Spleen (tissue), 7 donors: ENCODE data around the gene TOMM20.

Source experiments
- CTCF ChIP-seq, 11 experiments: fragments of 200-600 bp in 7 of 11; fragments of 450-650 bp in 4 of 11; sonication (generic) in 4 of 11; IDR thresholded peaks in 8 of 11; conservative IDR thresholded peaks in 3 of 11; 1 replicate in 7 of 11; 2 replicates in 4 of 11; pipeline versions ENCODE4 v1.4.0 to v1.8.0; 2016 to 2021; ENCODE audit warnings: antibody characterized with exemption in 11 of 11, inconsistent platforms in 4 of 11, mild to moderate bottlenecking in 1 of 11
- POLR2AphosphoS5 ChIP-seq, 3 donors: sonication (generic); formaldehyde crosslinking; IDR thresholded peaks; one replicate each; pipeline ENCODE4 v1.5.1; 2017; ENCODE audit warnings: antibody characterized with exemption in 3 of 3
- donor health status: DM: no; HTN: no; CAD: no; lungs with moderate emphysema.
- donor health status: DM: no; HTN: no; CAD: no.
- donor health status: DM: no; HTN: no; CAD: no.

- TF ChIP-seq CTCF (IDR thresholded peaks at IDR 0.05 in 8 of 11, conservative IDR thresholded peaks at IDR 0.05 in 3 of 11) (no peak), POLR2AphosphoS5 (IDR thresholded peaks at IDR 0.05) (no peak)
Observed at GRCh38 chr1:235139315-235139714, 10.7 kb upstream of the TOMM20 start.
